Neural progenitor cell (in vitro differentiated cells): Measurements from ENCODE around the gene HHATL. TPM values are rescaled to one million over a fixed set of nuclear protein-coding genes. Genes with fewer than 3 reads are reported as not detected.

Source experiments
- DNase-seq: peaks from one replicate; pipeline ENCODE4 v3.0.0-alpha.2; 2016; ENCODE audit warnings: low spot score
- H2AFZ ChIP-seq: fragments of 200-600 bp; sonication (generic); replicated peaks from 2 replicates; pipeline ENCODE4 v1.6.1; 2016; ENCODE audit warnings: antibody characterized with exemption
- H3F3A ChIP-seq: fragments of 200-600 bp; sonication (generic); 2 replicates; pipeline ENCODE4 v1.6.1; 2016; ENCODE audit warnings: antibody characterized with exemption, low read depth
- H3K27ac ChIP-seq: fragments of 200-600 bp; sonication (generic); 2 replicates; pipeline ENCODE4 v1.5.1; 2016; ENCODE audit warnings: mild to moderate bottlenecking
- H3K27me3 ChIP-seq: fragments of 200-600 bp; sonication (generic); 2 replicates; pipeline ENCODE4 v1.6.1; 2016; ENCODE audit warnings: mild to moderate bottlenecking, moderate library complexity
- H3K36me3 ChIP-seq: fragments of 200-600 bp; sonication (generic); 2 replicates; pipeline ENCODE4 v1.5.1; 2016
- H3K4me1 ChIP-seq: fragments of 200-600 bp; sonication (generic); 2 replicates; pipeline ENCODE4 v1.6.1; 2016; ENCODE audit warnings: mixed run types
- H3K4me2 ChIP-seq: fragments of 200-600 bp; sonication (generic); 2 replicates; pipeline ENCODE4 v1.6.1; 2016
- H3K4me3 ChIP-seq: fragments of 200-600 bp; sonication (generic); 2 replicates; pipeline ENCODE4 v1.5.1; 2016
- H3K79me2 ChIP-seq: fragments of 200-600 bp; sonication (generic); 2 replicates; pipeline ENCODE4 v1.6.1; 2016; ENCODE audit warnings: low read depth
- H3K9ac ChIP-seq: fragments of 200-600 bp; sonication (generic); 2 replicates; pipeline ENCODE4 v1.6.1; 2016
- H3K9me3 ChIP-seq: fragments of 200-600 bp; sonication (generic); 2 replicates; pipeline ENCODE4 v1.5.1; 2016; ENCODE audit warnings: low read depth
- H4K20me1 ChIP-seq: fragments of 200-600 bp; sonication (generic); 2 replicates; pipeline ENCODE4 v1.6.1; 2016; ENCODE audit warnings: low read depth
- H3K27ac Mint-ChIP-seq: 3 replicates; pipeline ENCODE4 v1.8.0; 2021; ENCODE audit warnings: mixed read lengths
- H3K27me3 Mint-ChIP-seq: 2 replicates; pipeline ENCODE4 v1.8.0; 2022; ENCODE audit warnings: low read depth, mild to moderate bottlenecking, inconsistent platforms, moderate library complexity, mixed read lengths; ENCODE audit not compliant: insufficient read depth
- H3K36me3 Mint-ChIP-seq: 3 replicates; pipeline ENCODE4 v1.8.0; 2021; ENCODE audit warnings: mixed read lengths
- H3K4me1 Mint-ChIP-seq: 3 replicates; pipeline ENCODE4 v1.8.0; 2021; ENCODE audit warnings: mixed read lengths
- H3K4me3 Mint-ChIP-seq: 3 replicates; pipeline ENCODE4 v1.8.0; 2021; ENCODE audit warnings: mild to moderate bottlenecking, moderate library complexity, mixed read lengths
- H3K9me3 Mint-ChIP-seq: 3 replicates; pipeline ENCODE4 v1.8.0; 2020; ENCODE audit warnings: mixed read lengths
- CTCF ChIP-seq: fragments of 200-600 bp; sonication (generic); IDR thresholded peaks from 2 replicates; pipeline ENCODE4 v1.5.1; 2017; ENCODE audit warnings: antibody characterized with exemption, mild to moderate bottlenecking
- EZH2 ChIP-seq: fragments of 200-600 bp; sonication (generic); IDR thresholded peaks from 2 replicates; pipeline ENCODE4 v1.6.1; 2017; ENCODE audit warnings: antibody characterized with exemption, mild to moderate bottlenecking, moderate library complexity
- EZH2phosphoT487 ChIP-seq: fragments of 200-600 bp; sonication (generic); IDR thresholded peaks from 2 replicates; pipeline ENCODE4 v1.6.1; 2017; ENCODE audit warnings: antibody characterized with exemption
- total RNA-seq: library from RNA; depleted of rRNA; stranded (reverse); fragments of >200 nt; gene quantifications from 2 replicates; pipeline ENCODE4 v1.2.3, GENCODE V29; 2015; ENCODE audit warnings: low replicate concordance

HHATL gene
- total RNA-seq, 1 donor from 2014 or later = not detected

- H3K27ac Mint-ChIP-seq = no peak overlapping the region
- TF ChIP-seq EZH2phosphoT487 = no peak
- no peak for TF ChIP-seq EZH2
- TF ChIP-seq CTCF = no peak
- Histone ChIP-seq H3K4me1 (no peaks in the 10 kb centered on the region), H3K27ac (no peak overlapping the region), H3K9me3 (no peaks in the 10 kb centered on the region), H2AFZ (no peak overlapping the region), H3K9ac (no peak overlapping the region), H3F3A (no peaks in the 10 kb centered on the region), H4K20me1 (peaks cover 14% of the 10 kb centered on the region), H3K79me2 (no peaks in the 10 kb centered on the region), H3K4me3 (no peak overlapping the region), H3K36me3 (no peaks in the 10 kb centered on the region), H3K4me2 (no peak overlapping the region), H3K27me3 (no peaks in the 10 kb centered on the region)
- H3K4me3 Mint-ChIP-seq = no peak overlapping the region
- H3K9me3 Mint-ChIP-seq = peaks cover 2% of the 10 kb centered on the region
- H3K36me3 Mint-ChIP-seq = no peaks in the 10 kb centered on the region
- DNase-seq = no peak
- H3K27me3 Mint-ChIP-seq = peaks cover 11% of the 10 kb centered on the region
- no peaks in the 10 kb centered on the region for H3K4me1 Mint-ChIP-seq
These were observed 2.0 kb downstream of the HHATL start for GRCh38 chr3:42700366-42701288.

- no peak overlapping the region for H3K27ac Mint-ChIP-seq
These were observed 3.1 kb downstream of the HHATL start for GRCh38 chr3:42699511-42699971.

GRCh38 chr3:42698911-42699230 is 3.7 kb downstream of the HHATL start:
- no peak for TF ChIP-seq CTCF
- TF ChIP-seq EZH2phosphoT487 = no peak
- TF ChIP-seq EZH2 = no peak
- Histone ChIP-seq H3K4me3 (no peak overlapping the region), H3K36me3 (no peaks in the 10 kb centered on the region), H3K9me3 (no peaks in the 10 kb centered on the region), H3K27ac (no peak overlapping the region), H3K4me2 (no peak overlapping the region), H2AFZ (no peak overlapping the region), H3K79me2 (no peaks in the 10 kb centered on the region), H3K4me1 (no peaks in the 10 kb centered on the region), H3K9ac (no peak overlapping the region), H3K27me3 (no peaks in the 10 kb centered on the region), H4K20me1 (peaks cover 14% of the 10 kb centered on the region), H3F3A (no peaks in the 10 kb centered on the region)
- Mint-ChIP-seq H3K36me3 (no peaks in the 10 kb centered on the region), H3K4me3 (no peak overlapping the region), H3K9me3 (peaks cover 2% of the 10 kb centered on the region), H3K27me3 (peaks cover 9% of the 10 kb centered on the region), H3K27ac (no peak overlapping the region), H3K4me1 (no peaks in the 10 kb centered on the region)
- DNase-seq = no peak

More at GRCh38 chr3:42699511-42699971, 3.1 kb downstream of the HHATL start:
- Histone ChIP-seq H3K4me3 (no peak overlapping the region), H3K27ac (no peak overlapping the region), H2AFZ (no peak overlapping the region), H3K9ac (no peak overlapping the region), H3K4me2 (no peak overlapping the region), H3K27me3 (no peaks in the 10 kb centered on the region), H4K20me1 (peaks cover 14% of the 10 kb centered on the region), H3K9me3 (no peaks in the 10 kb centered on the region), H3F3A (no peaks in the 10 kb centered on the region), H3K36me3 (no peaks in the 10 kb centered on the region), H3K79me2 (no peaks in the 10 kb centered on the region), H3K4me1 (no peaks in the 10 kb centered on the region)
- TF ChIP-seq CTCF (no peak), EZH2 (no peak), EZH2phosphoT487 (no peak)
- H3K36me3 Mint-ChIP-seq = no peaks in the 10 kb centered on the region
- no peak overlapping the region for H3K4me3 Mint-ChIP-seq
- DNase-seq = no peak
- H3K4me1 Mint-ChIP-seq = no peaks in the 10 kb centered on the region
- peaks cover 11% of the 10 kb centered on the region for H3K27me3 Mint-ChIP-seq
- peaks cover 2% of the 10 kb centered on the region for H3K9me3 Mint-ChIP-seq
